Hepatic stellate cell (primary cell): ENCODE data around the gene OR10A6.
A peak's percentile ranks its signal among the peaks of the same experiment; 100 is the strongest.

Experiments
- DNase-seq: peaks from one replicate; pipeline ENCODE4 v3.0.0; 2011; ENCODE audit warnings: low spot score

Gene OR10A6, protein sequence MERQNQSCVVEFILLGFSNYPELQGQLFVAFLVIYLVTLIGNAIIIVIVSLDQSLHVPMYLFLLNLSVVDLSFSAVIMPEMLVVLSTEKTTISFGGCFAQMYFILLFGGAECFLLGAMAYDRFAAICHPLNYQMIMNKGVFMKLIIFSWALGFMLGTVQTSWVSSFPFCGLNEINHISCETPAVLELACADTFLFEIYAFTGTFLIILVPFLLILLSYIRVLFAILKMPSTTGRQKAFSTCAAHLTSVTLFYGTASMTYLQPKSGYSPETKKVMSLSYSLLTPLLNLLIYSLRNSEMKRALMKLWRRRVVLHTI

DNA sequence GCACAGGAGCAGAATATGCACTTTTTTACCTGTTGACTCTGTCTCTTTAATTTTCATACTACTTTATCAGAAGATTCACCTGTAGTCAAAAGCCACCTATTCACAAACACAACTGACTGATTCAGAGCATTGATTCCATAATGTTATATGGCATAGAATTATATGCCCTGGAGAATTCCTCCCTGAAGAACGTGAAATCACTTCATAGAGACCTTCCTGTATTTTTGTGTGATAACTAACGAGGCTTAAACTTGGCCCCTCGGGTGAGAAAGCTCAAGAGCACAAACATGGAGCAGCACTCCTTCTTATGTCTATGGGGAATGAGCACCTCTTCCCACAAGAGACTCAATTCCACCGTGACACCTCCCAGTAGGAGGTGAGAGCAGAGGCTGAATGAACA is at the start of gene OR10A6:
TSS of gene OR10A6 (minus strand) at position 101 of the 400 bp plus-strand sequence. CDS start 2,606 bp downstream, outside the sequence.
- DNase-seq, result no peak

- DNase-seq, result peak; percentile 38
These were observed 46.3 kb upstream of the OR10A6 start for GRCh38 chr11:7977232-7977917.

- DNase-seq, result no peak
These were observed 43.6 kb upstream of the OR10A6 start for GRCh38 chr11:7974668-7975067.

DNA sequence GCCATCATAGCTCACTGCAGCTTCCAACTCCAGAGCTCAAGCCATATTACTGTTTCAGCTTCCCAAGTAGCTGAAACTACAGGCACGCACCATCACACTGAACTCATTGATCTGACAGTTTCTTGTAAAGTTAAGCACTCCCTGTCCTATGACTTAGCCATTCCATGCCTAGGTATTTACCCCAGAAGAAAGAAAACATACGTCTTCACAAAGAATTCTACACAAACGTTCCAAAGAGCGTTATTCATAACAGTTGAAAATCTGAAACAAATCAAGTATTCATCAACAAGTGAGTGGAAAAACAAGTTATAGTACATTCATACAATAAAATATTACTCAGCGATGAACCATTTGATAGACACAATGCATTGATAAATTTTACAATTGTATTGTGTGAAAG is 41.9 kb upstream of the OR10A6 start:
- DNase-seq, result no peak

- no peak for DNase-seq
These were observed 40.8 kb upstream of the OR10A6 start for GRCh38 chr11:7971846-7972245.

- no peak for DNase-seq
These were observed 38.9 kb upstream of the OR10A6 start for GRCh38 chr11:7969756-7970646.

- DNase-seq, result no peak
These were observed 37.6 kb upstream of the OR10A6 start for GRCh38 chr11:7968686-7969085.

DNA sequence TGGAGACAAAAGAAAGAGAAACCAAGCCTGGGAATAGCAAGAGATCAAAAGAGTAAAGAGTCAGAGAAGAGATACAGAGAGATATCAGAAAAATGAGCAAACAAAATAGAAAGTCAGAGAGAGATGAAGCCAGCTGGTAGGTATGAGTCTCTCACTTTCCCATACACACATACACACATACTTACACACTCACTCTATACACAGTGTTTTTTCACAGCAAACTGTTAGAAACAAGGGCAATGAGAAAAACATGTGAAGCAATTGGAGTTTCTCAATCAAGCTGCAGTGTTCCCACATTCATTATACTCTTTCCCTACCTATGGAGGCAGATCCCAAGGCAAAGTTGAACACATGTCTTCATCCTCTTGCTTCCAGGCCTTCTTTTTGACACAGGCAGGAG is 36.8 kb upstream of the OR10A6 start:
- DNase-seq, result no peak

DNA sequence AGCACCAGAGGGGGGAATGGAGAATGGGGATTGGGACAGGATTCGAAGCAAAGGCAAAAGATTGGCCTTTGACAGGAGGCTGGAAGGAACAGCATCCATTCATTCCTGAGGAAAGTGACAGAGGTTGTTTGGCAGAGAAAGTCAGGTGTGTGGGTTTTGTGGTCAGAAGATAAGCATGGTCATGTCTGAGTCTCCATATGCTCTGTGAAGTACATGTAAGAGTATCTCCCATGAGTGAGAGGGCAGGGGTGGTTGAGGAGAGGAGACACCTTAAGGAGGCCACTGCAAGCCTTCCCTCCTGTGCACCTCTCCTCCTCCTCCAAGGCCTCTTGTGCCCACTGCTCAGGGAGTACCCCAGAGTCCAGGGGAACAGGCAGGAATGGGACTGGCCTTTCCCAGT is 36.0 kb upstream of the OR10A6 start:
- DNase-seq, result no peak

GRCh38 chr11:7965386-7965785 is 34.3 kb upstream of the OR10A6 start, which contains the start of gene NLRP10:
Gene NLRP10 (minus strand): TSS chr11:7965447. CDS start chr11:7963495, 1,952 bp downstream.
- DNase-seq, result peak; percentile 68

DNA sequence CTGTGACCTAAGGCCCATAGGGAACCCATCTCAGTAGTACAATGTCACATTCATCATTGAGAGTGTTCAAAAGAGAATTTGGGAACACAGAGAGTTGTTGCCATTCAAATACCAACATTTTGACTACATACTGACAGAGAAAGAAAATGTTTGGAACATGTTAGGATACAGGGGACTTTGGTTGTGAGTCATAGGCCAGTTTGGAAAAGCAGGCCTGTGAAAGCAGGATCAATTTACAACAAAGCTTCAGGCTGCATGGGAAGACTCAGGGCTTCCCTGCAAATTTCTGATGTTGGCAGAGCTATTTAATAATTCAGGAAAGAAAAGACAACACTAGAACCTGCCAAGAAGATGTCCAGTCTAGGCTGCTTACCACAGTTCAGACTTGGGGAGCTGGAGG is 33.8 kb upstream of the OR10A6 start:
- DNase-seq, result peak; percentile 35

GRCh38 chr11:7964261-7964660 is 33.2 kb upstream of the OR10A6 start:
- no peak for DNase-seq

DNA sequence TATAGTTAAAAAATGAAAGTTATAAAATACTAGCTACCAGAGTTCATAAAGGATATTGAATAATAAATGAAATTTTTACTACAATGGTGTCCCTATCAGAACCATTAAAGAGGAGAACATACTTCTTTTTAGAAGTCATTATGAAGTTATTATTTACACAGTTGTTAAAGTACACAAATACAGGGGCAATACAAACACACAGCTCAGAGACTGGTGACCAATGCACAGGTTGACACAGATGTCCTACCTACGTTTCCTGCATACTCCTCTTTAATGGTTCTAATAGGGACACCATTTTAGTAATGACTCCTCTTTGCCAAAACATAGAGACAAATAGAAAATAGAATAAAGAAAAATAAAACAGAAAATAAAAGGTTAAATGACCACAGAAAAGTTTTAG is 24.1 kb upstream of the OR10A6 start:
- DNase-seq, result no peak

DNA sequence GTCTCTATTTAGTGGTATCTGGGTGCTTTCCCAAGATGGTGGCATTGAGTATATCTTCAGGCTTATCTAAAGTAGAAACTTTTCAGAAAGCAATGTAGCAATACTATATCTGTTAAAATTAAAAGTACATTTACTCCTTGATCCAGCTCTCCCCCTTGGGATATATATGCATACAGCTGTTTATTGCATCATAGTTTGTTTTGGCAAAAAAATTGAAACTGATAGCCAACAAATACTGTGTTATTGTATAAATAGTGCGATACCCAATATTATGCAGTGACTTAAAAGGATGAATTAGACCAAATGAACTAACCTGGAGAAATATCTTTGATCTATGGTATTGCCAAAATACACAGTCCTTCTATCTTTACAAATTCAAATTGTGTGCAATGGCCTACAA is 18.9 kb upstream of the OR10A6 start:
- no peak for DNase-seq

DNA sequence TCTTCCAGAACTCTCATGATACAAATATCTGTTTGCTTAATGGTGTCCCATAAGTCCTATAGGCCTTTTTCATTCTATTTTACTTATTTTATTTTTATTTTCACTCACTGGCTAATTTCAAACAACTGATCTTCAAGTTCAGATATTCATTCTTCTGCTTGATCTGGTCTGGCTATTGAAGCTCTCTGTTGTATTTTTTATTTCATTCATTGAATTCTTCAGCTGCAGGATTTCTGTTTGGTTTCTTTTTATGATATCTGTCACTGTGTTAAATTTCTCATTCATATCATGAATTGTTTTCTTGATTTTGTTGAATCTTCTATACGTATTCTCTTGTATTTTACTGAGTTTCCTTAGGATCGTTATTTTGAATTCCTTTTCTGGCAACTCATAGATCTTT is 13.1 kb upstream of the OR10A6 start:
- DNase-seq, result no peak

DNA sequence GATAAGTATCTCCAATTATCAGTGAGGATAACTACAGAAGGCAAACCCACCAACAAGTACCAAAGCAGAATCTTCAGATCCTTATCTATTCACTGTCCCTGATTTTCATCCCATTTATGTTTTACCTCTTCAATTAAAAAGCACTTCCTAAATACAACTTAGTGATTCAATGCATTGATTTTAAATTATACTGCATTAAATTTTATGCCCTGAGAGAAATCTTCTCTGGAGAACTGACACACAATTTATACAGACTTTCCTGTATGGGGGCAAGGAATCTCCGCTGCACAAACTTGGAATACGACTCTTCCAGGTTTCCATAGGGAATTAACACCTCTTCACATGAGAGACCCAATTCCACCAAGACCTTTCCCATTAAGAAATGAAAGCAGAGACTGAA is 10.5 kb upstream of the OR10A6 start, which contains the start of gene OR10A3:
TSS of gene OR10A3 (minus strand) at position 101 of the 400 bp plus-strand sequence. CDS start 2,188 bp downstream, outside the sequence.
- no peak for DNase-seq

DNA sequence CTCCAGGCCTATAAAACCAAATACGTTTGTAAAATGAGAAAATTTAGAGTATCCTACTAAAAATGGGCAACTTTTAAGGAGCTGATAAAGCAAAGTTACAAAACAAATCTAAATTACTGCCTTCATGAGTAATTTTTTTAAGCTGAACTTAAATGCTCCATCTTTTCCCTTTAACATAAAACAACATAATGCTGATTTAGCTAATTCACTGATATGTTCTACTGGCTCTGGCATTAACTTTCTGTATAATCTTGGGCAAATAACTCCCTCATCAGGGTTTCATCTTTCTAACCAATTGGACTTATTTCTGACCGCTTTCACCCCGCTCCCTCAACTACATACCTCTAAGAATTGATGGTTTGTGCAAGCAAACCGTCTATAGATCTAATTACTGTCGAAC is 10.1 kb upstream of the OR10A6 start:
- no peak for DNase-seq

DNA sequence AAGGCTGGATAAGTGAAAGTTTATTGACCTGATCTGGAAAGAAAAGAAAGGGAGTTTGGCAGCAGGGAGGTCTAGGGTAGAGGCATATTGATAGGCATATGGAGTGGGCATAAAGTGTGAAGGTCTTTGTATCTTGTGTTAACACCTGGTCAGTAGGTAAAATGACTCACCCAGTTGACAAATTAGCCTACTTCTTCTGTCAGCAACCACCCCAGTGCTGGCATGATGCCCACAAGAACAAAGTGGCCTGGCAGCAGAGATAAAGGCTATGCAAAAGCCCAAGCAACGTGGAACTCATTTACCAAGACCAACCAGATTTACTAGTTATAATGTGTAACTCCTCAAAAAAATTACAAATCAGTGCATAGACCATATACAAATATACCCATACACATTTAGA is 5.5 kb upstream of the OR10A6 start:
- DNase-seq, result no peak

- no peak for DNase-seq
These were observed 3.4 kb downstream of the OR10A6 start for GRCh38 chr11:7927635-7928034.

- DNase-seq, result no peak
These were observed 6.5 kb downstream of the OR10A6 start for GRCh38 chr11:7924536-7924935.

DNA sequence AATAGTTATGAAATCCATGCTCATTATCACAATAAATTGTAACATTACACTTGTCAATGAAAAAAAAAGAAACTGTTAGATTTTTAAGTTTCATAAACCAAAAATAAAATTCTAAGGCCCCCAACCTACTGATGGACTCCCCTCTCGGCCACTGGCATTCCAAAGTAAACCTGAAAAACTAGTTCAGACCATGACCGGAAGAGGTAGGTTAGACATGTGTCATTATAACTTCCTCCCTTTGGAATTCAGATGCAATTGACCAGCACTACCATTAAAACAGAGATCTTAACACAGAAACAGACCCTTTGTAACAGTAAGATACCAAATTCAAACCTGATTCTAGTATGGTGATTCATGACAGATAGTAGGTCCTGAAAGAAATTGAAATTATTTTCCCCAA is 12.9 kb downstream of the OR10A6 start:
- no peak for DNase-seq

- DNase-seq, result no peak
These were observed 20.1 kb downstream of the OR10A6 start for GRCh38 chr11:7911011-7911410.
